Fibroblast of lung (primary cell): Measurements from ENCODE around the gene DGKZ.

ENCODE experiments used
- CTCF ChIP-seq, 2 donors: IDR thresholded peaks in 1 of 2; conservative IDR thresholded peaks in 1 of 2; 1 replicate in 1 of 2; 2 replicates in 1 of 2; pipeline ENCODE4 v1.5.1; 2011 to 2012; ENCODE audit warnings: low read length in 2 of 2, control low read depth in 1 of 2, inconsistent platforms in 1 of 2, low read depth in 1 of 2, mild to moderate bottlenecking in 1 of 2
- EZH2 ChIP-seq: IDR thresholded peaks from 2 replicates; pipeline ENCODE4 v1.5.1; 2012; ENCODE audit warnings: low read length, control low read depth, mild to moderate bottlenecking; ENCODE audit errors: missing control alignments

- TF ChIP-seq CTCF (conservative IDR thresholded peaks at IDR 0.05 in 1 of 2, IDR thresholded peaks at IDR 0.05 in 1 of 2; ENCODE audit: low read depth in 1 of 2, low read length in 2 of 2) (no peak), EZH2 (no peak)
Observed at GRCh38 chr11:46315783-46316563, 31.3 kb upstream of the DGKZ start.
